GM21737 (cell line): ENCODE measurements around the gene MORN1.
"Not testable (repeated sequence)": the region's sequence is repeated elsewhere in the genome, so short reads cannot be mapped to it uniquely, and the experiment has no call there.

Source experiments
- ATAC-seq: cut with Tn5 transposase; IDR thresholded peaks from one replicate; pipeline ENCODE4 v1.9.1; 2021; ENCODE audit warnings: mild to moderate bottlenecking, moderate library complexity; ENCODE audit not compliant: unreplicated experiment

MORN1 gene

GRCh38 chr1:2391041-2391930 is at the start of gene MORN1, which contains the start of gene RER1:
Gene MORN1 (minus strand): TSS chr1:2391554. CDS start chr1:2391533, 21 bp downstream.
Gene RER1 (plus strand): TSS chr1:2391841. CDS start chr1:2395791, 3,950 bp downstream.
- peak; percentile 89 for ATAC-seq

GRCh38 chr1:2440346-2440745 is 49.0 kb upstream of the MORN1 start:
- not testable (repeated sequence) for ATAC-seq

- no peak for ATAC-seq
Observed at GRCh38 chr1:2439369-2439768, 48.0 kb upstream of the MORN1 start.

GRCh38 chr1:2438641-2439040 is 47.3 kb upstream of the MORN1 start:
- ATAC-seq = no peak

- no peak for ATAC-seq
Observed at GRCh38 chr1:2438038-2438437, 46.7 kb upstream of the MORN1 start.

- no peak for ATAC-seq
Observed at GRCh38 chr1:2437617-2438016, 46.3 kb upstream of the MORN1 start.

- no peak for ATAC-seq
Observed at GRCh38 chr1:2436876-2437275, 45.5 kb upstream of the MORN1 start.

- no peak for ATAC-seq
Observed at GRCh38 chr1:2435746-2436355, 44.5 kb upstream of the MORN1 start.

GRCh38 chr1:2435091-2435490 is 43.7 kb upstream of the MORN1 start:
- no peak for ATAC-seq

- ATAC-seq = no peak
Observed at GRCh38 chr1:2433936-2434655, 42.7 kb upstream of the MORN1 start.

GRCh38 chr1:2433196-2433595 is 41.8 kb upstream of the MORN1 start:
- no peak for ATAC-seq

- ATAC-seq = no peak
Observed at GRCh38 chr1:2432441-2432844, 41.1 kb upstream of the MORN1 start.

GRCh38 chr1:2431518-2431917 is 40.2 kb upstream of the MORN1 start:
- ATAC-seq = no peak

GRCh38 chr1:2431103-2431502 is 39.7 kb upstream of the MORN1 start:
- no peak for ATAC-seq

GRCh38 chr1:2430592-2430973 is 39.2 kb upstream of the MORN1 start:
- ATAC-seq = no peak

- no peak for ATAC-seq
Observed at GRCh38 chr1:2429780-2430591, 38.6 kb upstream of the MORN1 start.

- ATAC-seq = no peak
Observed at GRCh38 chr1:2428490-2428889, 37.1 kb upstream of the MORN1 start.

GRCh38 chr1:2427976-2428375 is 36.6 kb upstream of the MORN1 start:
- no peak for ATAC-seq

- no peak for ATAC-seq
Observed at GRCh38 chr1:2427051-2427450, 35.7 kb upstream of the MORN1 start.

GRCh38 chr1:2426540-2426939 is 35.2 kb upstream of the MORN1 start:
- no peak for ATAC-seq

GRCh38 chr1:2425892-2426291 is 34.5 kb upstream of the MORN1 start:
- ATAC-seq = no peak
